ENCODE data around the gene TMEM121B.
A peak's percentile ranks its signal among the peaks of the same experiment; 100 is the strongest.

Gene TMEM121B

GRCh38 chr22:17087498-17088131 lies 33.5 kb downstream of the TMEM121B start:
- DNase-seq (ENCODE audit: low read depth) = no peak

- DNase-seq (ENCODE audit: low read depth) = no peak
Observed at GRCh38 chr22:17086788-17087497, 34.2 kb downstream of the TMEM121B start.

DNA sequence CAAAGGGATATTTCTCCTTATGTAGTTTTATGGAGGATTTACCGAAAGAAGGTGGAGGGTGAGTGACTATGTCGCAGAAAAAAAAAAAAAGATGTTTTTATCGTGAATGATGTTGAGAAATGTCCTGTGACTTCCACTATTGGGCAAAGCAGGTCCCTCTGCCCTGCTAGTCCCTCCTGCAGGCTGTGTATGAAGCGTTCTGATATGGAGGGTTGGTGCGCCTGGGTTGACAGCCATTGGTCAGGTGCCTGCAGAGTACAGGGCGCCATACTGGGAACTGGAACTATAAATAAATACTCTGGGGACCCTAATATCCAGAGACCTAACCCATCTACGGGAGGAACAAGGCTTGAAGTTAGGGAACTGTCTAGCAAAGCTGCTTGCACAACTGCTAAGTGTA lies 34.9 kb downstream of the TMEM121B start:
- no peak for DNase-seq (ENCODE audit: low read depth)

- no peak for DNase-seq (ENCODE audit: low read depth)
Observed at GRCh38 chr22:17085277-17086181, 35.6 kb downstream of the TMEM121B start.

DNA sequence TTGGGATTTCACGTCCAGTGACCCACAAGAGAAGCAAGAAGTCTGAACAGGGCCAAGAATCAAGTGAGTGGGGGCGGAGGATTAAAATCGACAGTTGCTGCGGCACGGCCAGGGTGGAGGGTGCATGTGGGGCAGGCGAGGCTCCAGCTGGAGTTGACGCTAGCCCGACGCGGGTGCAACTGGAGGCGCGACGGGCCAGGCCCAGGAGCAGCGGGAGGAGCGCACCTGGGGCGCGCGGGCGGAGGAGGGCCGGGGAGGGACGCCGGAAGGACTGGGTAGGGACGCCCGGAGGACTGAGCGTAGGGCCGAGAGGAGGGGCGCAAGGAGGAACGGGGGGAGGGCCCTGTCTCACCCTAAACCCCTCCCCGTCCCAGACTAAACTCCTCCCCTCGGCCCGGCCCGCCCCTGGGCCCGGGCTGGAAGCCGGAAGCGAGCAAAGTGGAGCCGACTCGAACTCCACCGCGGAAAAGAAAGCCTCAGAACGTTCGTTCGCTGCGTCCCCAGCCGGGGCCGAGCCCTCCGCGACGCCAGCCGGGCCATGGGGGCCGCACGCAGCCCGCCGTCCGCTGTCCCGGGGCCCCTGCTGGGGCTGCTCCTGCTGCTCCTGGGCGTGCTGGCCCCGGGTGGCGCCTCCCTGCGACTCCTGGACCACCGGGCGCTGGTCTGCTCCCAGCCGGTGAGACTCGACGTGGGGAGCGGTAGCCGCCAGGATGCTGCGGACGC lies 36.4 kb downstream of the TMEM121B start, which contains the start of gene IL17RA:
IL17RA (plus strand) TSS at position 447 of the 723 bp plus-strand sequence; CDS start at position 539, 92 bp downstream.
- DNase-seq (ENCODE audit: low read depth) = peak; percentile 92

- DNase-seq (ENCODE audit: low read depth) = no peak
Observed at GRCh38 chr22:17083811-17084441, 37.2 kb downstream of the TMEM121B start.

GRCh38 chr22:17083255-17083654 lies 37.9 kb downstream of the TMEM121B start:
- no peak for DNase-seq (ENCODE audit: low read depth)

GRCh38 chr22:17079572-17079971 lies 41.6 kb downstream of the TMEM121B start:
- no peak for DNase-seq (ENCODE audit: low read depth)

- no peak for DNase-seq (ENCODE audit: low read depth)
Observed at GRCh38 chr22:17077255-17077654, 43.9 kb downstream of the TMEM121B start.

- DNase-seq (ENCODE audit: low read depth) = no peak
Observed at GRCh38 chr22:17074648-17075002, 46.5 kb downstream of the TMEM121B start.

- no peak for DNase-seq (ENCODE audit: low read depth)
Observed at GRCh38 chr22:17072877-17073276, 48.3 kb downstream of the TMEM121B start.

Measured in activated T-cell treated with anti-CD3 and anti-CD28 coated beads for 1 hour (primary cell).